Fibroblast of skin of right biceps (primary cell): ENCODE measurements around the gene NUP62CL.

Experiments
- DNase-seq: peaks from one replicate; pipeline ENCODE4 v3.0.0-alpha.2; 2013

Gene NUP62CL

DNA sequence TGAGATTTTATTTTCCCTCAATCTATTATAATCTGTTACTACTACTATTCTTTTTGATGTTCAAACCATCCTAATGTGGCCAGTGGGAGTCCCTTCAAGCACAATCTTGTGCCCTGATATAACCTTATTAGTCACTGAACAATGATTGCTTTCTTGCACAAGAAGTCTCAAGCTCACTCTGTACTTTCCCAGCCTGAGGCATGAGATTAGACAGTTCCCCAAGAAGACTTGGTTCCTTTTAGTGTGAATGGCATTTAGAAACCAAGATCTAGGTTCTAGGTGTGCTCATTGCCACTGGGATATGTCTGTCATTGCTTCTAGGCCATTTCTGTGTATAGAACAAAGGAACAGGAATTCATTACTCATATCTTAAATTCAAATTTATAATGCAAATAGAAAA, 59.6 kb downstream of the NUP62CL start:
- DNase-seq = no peak

DNA sequence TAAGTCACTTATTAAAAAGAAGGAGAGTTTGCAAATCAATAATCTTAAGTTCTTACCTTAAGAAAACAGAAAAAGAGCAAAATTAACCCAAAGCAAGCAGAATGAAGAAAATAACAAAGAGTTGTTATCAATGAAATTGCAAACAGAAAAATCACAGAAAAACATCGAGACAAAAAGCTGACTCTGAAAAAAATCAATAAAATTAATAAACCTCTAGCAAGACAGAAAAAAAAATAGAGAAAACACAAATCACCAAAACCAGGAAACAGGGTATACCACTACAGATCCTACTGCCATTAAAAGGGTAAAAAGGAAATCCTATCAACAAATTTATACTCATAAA, 70.3 kb downstream of the NUP62CL start:
- no peak for DNase-seq

DNA sequence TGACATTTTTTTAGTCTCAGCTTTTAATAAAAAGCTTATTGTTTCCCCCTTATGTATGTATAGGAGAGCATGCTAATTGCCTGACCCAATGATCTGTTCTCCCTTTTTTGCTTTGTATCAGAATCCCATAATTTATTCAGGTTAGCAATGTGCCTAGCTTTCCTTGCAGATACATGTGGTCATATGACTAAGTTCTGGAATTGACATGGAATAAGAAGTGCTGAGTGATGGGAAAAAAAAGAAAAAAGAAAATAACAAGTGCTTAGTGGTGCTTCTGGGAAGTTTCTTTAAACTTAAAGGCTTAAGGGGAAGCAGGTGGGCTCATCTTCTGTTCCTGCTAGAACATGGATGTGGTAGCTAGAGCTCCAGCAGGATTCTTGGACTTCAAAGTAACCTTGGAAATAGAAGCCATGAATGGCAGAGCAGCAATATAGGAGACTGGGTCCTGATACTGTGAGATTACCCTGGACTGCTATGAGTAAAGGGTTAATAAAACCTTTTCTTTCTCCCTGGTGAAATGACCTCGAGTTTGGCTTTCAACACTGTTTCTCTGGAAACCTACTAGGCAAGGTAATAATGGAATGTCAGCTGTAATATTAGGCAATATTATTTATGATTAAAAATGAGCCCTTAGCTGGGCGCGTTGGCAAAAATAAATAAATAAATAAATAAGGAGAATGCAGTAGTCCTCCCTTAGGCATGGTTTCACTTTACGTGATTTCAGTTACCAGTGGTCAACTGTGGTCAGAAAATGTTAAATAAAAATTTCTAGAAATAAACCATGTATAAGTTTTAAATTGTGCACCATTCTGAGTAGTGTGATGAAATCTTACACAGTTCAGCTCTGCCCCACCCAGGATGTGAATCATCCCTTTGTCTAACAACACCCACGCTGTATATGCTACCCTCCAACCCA, 70.9 kb downstream of the NUP62CL start:
- DNase-seq = peak; percentile 42

DNA sequence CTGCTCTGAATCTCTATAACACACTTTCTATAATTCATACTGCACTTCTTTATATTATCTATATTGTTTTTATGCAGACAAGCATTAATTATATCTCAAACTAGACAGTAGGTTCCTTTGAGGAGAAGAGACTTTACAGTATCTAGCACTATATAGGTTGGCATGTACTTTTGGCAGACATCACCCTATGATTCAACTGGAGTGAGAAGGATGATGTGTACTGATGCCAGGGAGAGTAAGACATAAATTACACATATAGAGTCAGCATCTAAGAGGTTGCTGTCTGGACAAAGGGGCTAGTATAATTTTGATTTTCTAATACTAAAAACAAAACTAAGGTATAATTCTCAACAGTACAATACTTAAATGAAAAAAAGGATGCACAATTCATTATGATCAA, 82.5 kb downstream of the NUP62CL start:
- no peak for DNase-seq

DNA sequence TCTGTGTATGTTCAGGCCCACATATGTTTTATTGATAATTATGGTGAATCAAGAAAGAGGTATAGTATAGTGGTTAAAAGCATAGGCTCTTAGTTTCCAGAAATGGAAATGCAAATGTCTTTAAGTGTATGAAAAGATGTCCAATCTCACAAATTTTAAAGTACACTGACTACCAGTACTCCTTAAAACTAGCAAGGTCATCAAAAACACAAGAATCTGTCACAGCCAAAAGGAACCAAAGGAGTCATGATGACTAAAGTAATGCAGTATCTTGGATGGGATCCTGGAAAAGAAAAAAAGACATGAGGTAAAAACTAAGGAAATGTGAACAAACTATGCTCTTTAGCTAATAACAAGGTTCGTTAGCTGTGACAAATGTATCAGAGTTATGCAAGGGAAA, 87.0 kb downstream of the NUP62CL start:
- no peak for DNase-seq

DNA sequence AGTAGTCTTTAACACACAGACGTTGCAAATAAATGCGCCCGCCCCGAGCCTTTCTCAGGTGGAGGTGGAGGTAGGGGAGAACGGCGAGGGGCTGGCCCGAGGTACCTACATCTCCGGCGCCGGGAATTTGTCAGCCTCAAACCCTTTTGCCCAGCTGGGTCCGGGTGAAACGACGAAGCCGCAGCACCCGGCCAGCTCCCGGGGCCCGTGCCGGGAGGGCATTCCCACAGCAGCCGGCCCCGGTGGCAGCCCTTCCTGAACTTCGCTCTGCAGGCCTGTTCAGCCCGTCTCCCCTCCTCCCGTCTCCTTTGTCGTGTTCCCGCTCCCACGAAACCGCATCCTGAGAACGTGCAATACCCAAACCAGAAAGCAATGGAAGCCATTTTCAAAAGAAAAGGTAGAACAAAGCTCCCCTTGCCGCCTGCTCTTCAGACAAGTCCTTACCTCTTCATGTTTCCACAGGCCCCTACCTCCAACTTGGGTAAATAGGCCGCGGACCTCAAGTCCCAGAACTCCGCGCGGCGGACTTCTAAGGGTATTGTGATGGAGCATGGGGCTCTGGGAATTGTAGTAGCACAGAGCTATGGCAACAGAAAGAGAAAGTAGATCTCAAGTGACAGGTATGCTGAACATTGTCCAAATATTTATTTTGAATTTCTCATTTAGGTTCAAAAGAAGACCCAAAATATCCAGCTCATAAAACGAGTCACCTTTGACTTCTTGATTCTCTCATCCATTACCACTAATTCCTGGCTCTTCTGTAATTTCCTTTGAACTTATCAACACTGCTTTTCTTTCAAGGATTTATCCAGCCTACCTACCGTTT, 87.7 kb downstream of the NUP62CL start, which contains the start of gene RBM41:
RBM41 (minus strand) TSS at position 501 of the 826 bp plus-strand sequence; CDS start at position 452, 49 bp downstream.
- DNase-seq = peak; percentile 78

DNA sequence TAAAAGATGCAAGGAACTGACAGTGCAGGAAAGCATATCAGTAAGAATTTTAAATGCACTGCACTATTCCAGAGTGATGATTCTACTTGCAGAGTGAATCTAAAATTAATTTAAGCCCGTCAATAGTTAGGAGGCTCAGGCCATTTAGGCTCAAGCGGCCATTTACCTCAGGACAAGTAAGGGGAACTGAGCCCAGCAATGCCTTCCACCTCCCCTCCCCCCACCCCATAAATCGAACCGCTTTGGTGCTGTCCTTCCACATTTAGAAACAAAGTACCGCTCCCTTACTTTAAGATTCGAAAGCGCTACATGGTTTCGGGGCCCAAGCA, 88.3 kb downstream of the NUP62CL start:
- DNase-seq = peak; percentile 10

DNA sequence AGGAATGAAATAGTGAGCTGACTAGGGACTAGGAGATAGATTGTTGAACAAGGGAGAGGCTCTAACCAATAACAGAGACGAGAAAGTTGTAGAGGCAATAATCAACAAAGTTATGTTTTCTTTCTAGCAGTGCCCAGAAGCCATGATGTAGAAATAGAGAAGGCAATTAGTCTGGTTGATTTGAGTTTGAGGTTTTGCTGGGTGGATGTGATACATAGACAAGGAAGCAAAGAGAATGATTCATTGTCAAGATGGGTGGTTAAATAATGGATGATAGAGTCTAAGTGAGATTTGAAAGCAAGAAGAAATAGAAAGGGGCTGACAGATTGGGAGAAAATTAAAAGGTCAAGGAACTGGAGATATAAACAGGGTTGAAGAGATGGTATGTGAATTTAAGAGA, 98.8 kb downstream of the NUP62CL start:
- no peak for DNase-seq

DNA sequence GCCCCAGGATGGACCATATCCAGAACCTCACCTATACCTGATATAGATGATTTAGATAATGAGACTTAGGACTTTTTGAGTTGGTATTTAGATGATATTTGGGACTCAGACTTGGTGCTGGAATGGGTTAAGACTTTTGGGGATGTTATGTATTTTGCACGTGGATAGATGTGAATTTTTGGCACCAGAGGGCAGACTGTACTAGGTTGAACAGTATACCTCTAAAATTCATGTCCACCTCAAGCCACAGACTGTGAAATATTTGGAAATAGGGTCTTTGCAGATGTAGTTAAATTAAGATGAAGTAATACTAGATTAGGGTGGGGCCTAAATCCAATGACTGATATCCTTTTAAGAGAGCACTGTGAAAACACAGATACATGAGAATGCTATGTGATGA, 103.3 kb downstream of the NUP62CL start:
- peak; percentile 1 for DNase-seq

DNA sequence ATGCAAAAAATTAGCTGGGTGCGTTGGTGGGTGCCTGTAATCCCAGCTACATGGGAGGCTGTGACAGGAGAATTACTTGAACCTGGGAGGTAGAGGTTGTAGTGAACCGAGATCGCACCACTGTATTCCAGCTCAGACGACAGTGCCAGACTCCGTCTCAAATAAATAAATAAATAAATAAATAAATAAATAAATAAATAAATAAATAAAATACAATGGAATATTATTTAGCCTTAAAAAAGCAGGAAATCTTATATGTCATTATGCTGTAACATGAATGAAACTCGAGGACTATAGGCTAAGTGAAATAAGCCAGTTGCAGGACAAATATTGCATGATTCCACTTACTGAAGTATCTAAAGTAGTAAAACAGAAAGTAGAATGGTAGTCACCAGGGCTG, 130.1 kb downstream of the NUP62CL start:
- DNase-seq = no peak
